ENCODE data around the gene AGPAT4. TPM values are rescaled to one million over a fixed set of nuclear protein-coding genes. Genes with fewer than 3 reads are reported as not detected.

Gene AGPAT4
- total and polyA plus RNA-seq, 2 donors (not counting 3 experiments of a cell fraction or from before 2014, with no cell fraction given): 10.2 to 15.2 TPM

DNA sequence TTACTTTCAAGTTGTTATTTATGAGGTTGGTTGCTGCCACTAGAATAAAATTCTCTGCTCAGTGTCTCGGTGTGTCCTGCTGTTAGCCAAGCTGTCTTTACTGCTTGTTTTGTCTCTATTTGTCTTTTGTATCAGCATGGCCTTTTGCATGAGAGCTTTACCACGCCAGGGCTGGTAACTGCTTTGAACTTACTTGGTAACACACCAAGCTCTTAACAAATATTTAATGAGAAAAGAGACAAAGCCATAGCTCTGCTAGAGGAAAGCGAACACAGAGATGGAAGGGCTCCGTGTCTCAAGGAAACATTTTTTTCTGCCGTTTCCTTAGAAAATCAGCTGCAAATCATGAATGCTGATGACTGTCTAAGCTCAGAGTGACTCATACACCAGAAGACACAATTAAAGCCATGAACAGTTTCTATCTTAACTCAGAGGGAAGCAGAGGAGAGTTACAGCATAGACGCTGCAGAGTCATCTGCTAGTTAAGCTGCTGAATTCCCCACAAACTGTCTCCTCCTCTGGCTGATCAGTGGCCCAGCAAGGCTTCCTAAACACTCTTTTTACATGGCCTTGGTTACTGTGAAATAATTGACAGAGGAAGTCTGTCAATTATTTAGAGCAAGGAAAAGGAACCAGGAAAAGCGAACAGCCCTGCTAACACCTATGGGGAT lies 44.8 kb downstream of the AGPAT4 start:
- TF ChIP-seq JUN (IDR thresholded peaks at IDR 0.05; ENCODE audit: borderline replicate concordance, insufficient read depth, insufficient read length, low read depth): peak; percentile 90
- TF ChIP-seq FOS (IDR thresholded peaks at IDR 0.05; ENCODE audit: borderline replicate concordance, insufficient read depth, low read length): peak; percentile 96
- TF ChIP-seq MYC (IDR thresholded peaks at IDR 0.05; ENCODE audit: low read depth, low read length): no peak
- no TSS peak for BruUV-seq (replicated peaks)
- no peaks in the 10 kb centered on the region for H3K9me3 ChIP-seq (replicated peaks; ENCODE audit: control insufficient read depth, insufficient read depth, low read length)
- H3K9me1 ChIP-seq (replicated peaks; ENCODE audit: control insufficient read depth, extremely low read depth, insufficient read depth, low read length): no peaks in the 10 kb centered on the region
- peaks cover 26% of the 10 kb centered on the region for H3K4me1 ChIP-seq (ENCODE audit: control insufficient read depth, extremely low read depth, insufficient read depth, low read length)
- POLR2A ChIA-PET: no interaction called here
- peak overlapping the region in 1 of 3 experiments; percentile 14 for H3K4me3 ChIP-seq (replicated peaks in 1 of 3; ENCODE audit: insufficient read depth in 1 of 3, low read depth in 1 of 3, low read length in 3 of 3)
- H3K4me2 ChIP-seq (ENCODE audit: insufficient read depth, low read length): peak overlapping the region; percentile 72
- DNase-seq (ENCODE audit: low read depth, low spot score): peak; percentile 87
- intact Hi-C loops (cut with micrococcal nuclease) (loop anchor here (1.0 to 2.0 kb wide), 2 partner anchors 45 to 60 kb away; partner anchors contain the start of gene AGPAT4), dilution Hi-C loops (cut with MboI; ENCODE audit: extremely low pct_ligation_motif_present, low sequenced_read_pairs) (no loop called here)
- no peaks in the 10 kb centered on the region for H3K27me3 ChIP-seq (ENCODE audit: control insufficient read depth in 2 of 2, insufficient read depth in 2 of 2, low read length in 2 of 2)
- peak overlapping the region; percentile 62 for H3K27ac ChIP-seq (ENCODE audit: insufficient read depth, low read depth, low read length)
- no peaks in the 10 kb centered on the region for H3K79me2 ChIP-seq (ENCODE audit: control insufficient read depth, insufficient read depth, low read length)
- peak; percentile 99 for FAIRE-seq
- H3K9ac ChIP-seq (replicated peaks; ENCODE audit: extremely low read depth, insufficient read depth, low read length): peak overlapping the region; percentile 61
- peak overlapping the region; percentile 52 for H2AFZ ChIP-seq (ENCODE audit: low read depth, low read length)
- CTCF ChIA-PET: interaction anchor here (0.7 to 1.4 kb wide), 12 partner anchors 11 to 298 kb away, joined by 3 to 8 read pairs (median 4); partner anchors contain the start of gene AGPAT4
- H4K20me1 ChIP-seq (replicated peaks; ENCODE audit: control insufficient read depth, extremely low read depth, insufficient read depth, low read length): no peaks in the 10 kb centered on the region
- H3K36me3 ChIP-seq (ENCODE audit: control insufficient read depth in 2 of 2, extremely low read depth in 1 of 2, insufficient read depth in 2 of 2, low read length in 2 of 2): no peaks in the 10 kb centered on the region

DNA sequence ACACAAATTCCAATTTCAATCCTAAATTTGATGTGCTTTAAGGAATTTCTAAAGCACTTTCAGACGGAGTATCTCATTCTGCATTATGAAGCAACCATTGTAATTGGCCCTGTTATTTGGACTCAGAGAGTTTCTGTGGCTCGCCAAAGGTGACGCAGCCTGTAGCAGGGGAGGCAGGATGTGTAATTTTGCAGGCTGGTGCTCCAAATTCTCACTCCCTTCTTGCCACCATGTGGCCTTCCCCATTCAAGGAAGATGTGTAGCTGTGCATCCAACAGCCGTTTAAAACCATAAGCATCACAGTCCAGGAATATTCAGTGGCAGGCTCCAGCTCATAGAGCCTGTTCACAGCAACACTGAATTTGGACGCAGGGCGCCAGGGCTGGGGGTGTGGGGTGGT lies 45.8 kb downstream of the AGPAT4 start:
- H4K20me1 ChIP-seq (replicated peaks; ENCODE audit: control insufficient read depth, extremely low read depth, insufficient read depth, low read length): no peaks in the 10 kb centered on the region
- H2AFZ ChIP-seq (ENCODE audit: low read depth, low read length): no peak overlapping the region
- no peaks in the 10 kb centered on the region for H3K36me3 ChIP-seq (ENCODE audit: control insufficient read depth in 2 of 2, extremely low read depth in 1 of 2, insufficient read depth in 2 of 2, low read length in 2 of 2)
- peak; percentile 31 for FAIRE-seq
- H3K27ac ChIP-seq (ENCODE audit: insufficient read depth, low read depth, low read length): no peak overlapping the region
- dilution Hi-C loops (cut with MboI; ENCODE audit: extremely low pct_ligation_motif_present, low sequenced_read_pairs): no loop called here
- H3K9me3 ChIP-seq (replicated peaks; ENCODE audit: control insufficient read depth, insufficient read depth, low read length): no peaks in the 10 kb centered on the region
- intact Hi-C loops (cut with micrococcal nuclease): loop anchor here (2.0 kb wide), 1 partner anchor 59 kb away; no protein-coding TSS in a partner anchor
- no peaks in the 10 kb centered on the region for H3K79me2 ChIP-seq (ENCODE audit: control insufficient read depth, insufficient read depth, low read length)
- no peak overlapping the region for H3K4me2 ChIP-seq (ENCODE audit: insufficient read depth, low read length)
- TF ChIP-seq EZH2 (IDR thresholded peaks at IDR 0.05; ENCODE audit: borderline replicate concordance, low read depth, low read length, severe bottlenecking): no peak
- POLR2A ChIA-PET: no interaction called here
- no peaks in the 10 kb centered on the region for H3K27me3 ChIP-seq (ENCODE audit: control insufficient read depth in 2 of 2, insufficient read depth in 2 of 2, low read length in 2 of 2)
- no peak overlapping the region for H3K9ac ChIP-seq (replicated peaks; ENCODE audit: extremely low read depth, insufficient read depth, low read length)
- CTCF ChIA-PET: interaction anchor here (0.7 to 1.3 kb wide), 3 partner anchors 64 to 143 kb away, joined by 3 read pairs; no protein-coding TSS in a partner anchor
- H3K4me1 ChIP-seq (ENCODE audit: control insufficient read depth, extremely low read depth, insufficient read depth, low read length): peaks cover 26% of the 10 kb centered on the region
- BruUV-seq (replicated peaks): no TSS peak
- DNase-seq (ENCODE audit: low read depth, low spot score): no peak
- no peaks in the 10 kb centered on the region for H3K9me1 ChIP-seq (replicated peaks; ENCODE audit: control insufficient read depth, extremely low read depth, insufficient read depth, low read length)
- H3K4me3 ChIP-seq (replicated peaks in 1 of 3; ENCODE audit: insufficient read depth in 1 of 3, low read depth in 1 of 3, low read length in 3 of 3): no peak overlapping the region
